Ovary (tissue), 9 donors: ENCODE results near the gene MAPK14. TPM values are rescaled to one million over a fixed set of nuclear protein-coding genes. Genes with fewer than 3 reads are reported as not detected.
A peak's percentile ranks its signal among the peaks of the same experiment; 100 is the strongest.

Source experiments
- DNase-seq, 5 donors: peaks; one replicate each; pipeline ENCODE4 v3.0.0-alpha.2; 2019 to 2020
- H3K27ac ChIP-seq, 2 donors: fragments of 200-600 bp; one replicate each; pipeline versions ENCODE4 v1.5.1 to v1.8.0; 2019 to 2022
- H3K27me3 ChIP-seq: fragments of 200-600 bp; one replicate; pipeline ENCODE4 v1.8.0; 2022
- H3K36me3 ChIP-seq: fragments of 200-600 bp; sonication (generic); one replicate; pipeline ENCODE4 v1.5.1; 2019
- H3K4me1 ChIP-seq: one replicate; pipeline ENCODE4 v1.8.1; 2013; ENCODE audit warnings: mild to moderate bottlenecking, moderate library complexity; ENCODE audit not compliant: insufficient read depth
- H3K4me3 ChIP-seq: fragments of 200-600 bp; sonication (generic); one replicate; pipeline ENCODE4 v1.5.1; 2017
- H3K9me3 ChIP-seq, 2 donors: fragments of 200-600 bp in 1 of 2; sonication (generic) in 1 of 2; one replicate each; pipeline versions ENCODE4 v1.5.1 to v1.8.1; 2013 to 2019; ENCODE audit warnings: mild to moderate bottlenecking in 1 of 2, moderate library complexity in 1 of 2
- EP300 ChIP-seq: sonication (generic); formaldehyde crosslinking; IDR thresholded peaks from one replicate; pipeline ENCODE4 v1.6.1; 2017; ENCODE audit warnings: antibody characterized with exemption
- POLR2A ChIP-seq: fragments of 450-650 bp; IDR thresholded peaks from one replicate; pipeline ENCODE4 v1.6.1; 2017; ENCODE audit warnings: antibody characterized with exemption, mild to moderate bottlenecking, moderate library complexity
- WGBS, 3 donors: extraction: QIAGEN DNeasy Blood & Tissue Kit in 1 of 3; methylation state at CpG; one replicate each; pipeline versions ENCODE4 v1.1.5 to v1.1.7; 2013 to 2017; 5-methylcytosine and 5-hydroxymethylcytosine counted together
- intact Hi-C, 4 donors: fragments of 100-400 bp; cut with DNase I; formaldehyde crosslinking; loops; one replicate each; pipeline versions ENCODE4 v1.11.0 to v1.15.1; 2022 to 2023
- polyA plus RNA-seq, 2 donors: library from polyadenylated mRNA; stranded (reverse); fragments of 200-250 nt in 1 of 2; fragments of 350-450 nt in 1 of 2; fragmentation: Illumina TruSeq in 1 of 2; extraction: RNeasy Lipid Tissue Mini Kit (QIAGEN cat#74804) in 1 of 2; gene quantifications; one replicate each; pipeline ENCODE4 v1.2.3, GENCODE V29; 2013 to 2014
- total RNA-seq, 7 donors: library from RNA; depleted of rRNA in 2 of 7; stranded (reverse); fragments of >200 nt in 2 of 7; fragmentation: NEBNext Ultra II Directional in 3 of 7; extraction: Animal tissue kit (Norgen Biotek cat#: 25700) in 3 of 7; gene quantifications; one replicate each; pipeline versions ENCODE4 v1.1.0 to v1.2.4, GENCODE V29; 2016 to 2023
- TF ChIP-seq, protein P1 (sequence below), 3 donors: fragments of 450-650 bp in 2 of 3; fragments of 200-600 bp in 1 of 3; IDR thresholded peaks; one replicate each; pipeline versions ENCODE4 v1.5.1 to v1.8.0; 2016 to 2022; ENCODE audit warnings: antibody characterized with exemption in 3 of 3, mild to moderate bottlenecking in 1 of 3
- donor health status: DM: no; HTN: no; CAD: no; lungs with moderate emphysema.
- donor health status: DM: no; HTN: no; CAD: no.
- donor health status: Bipolar disorder and iron deficiency.
- donor health status: DM: yes; HTN: yes; CAD: no.
- donor health status: DM: no; HTN: no; CAD: no.
- donor health status: DM: yes; HTN: yes; CAD: no.

MAPK14 gene
- total and polyA plus RNA-seq, 9 donors, result 18.6 to 58.8 (median 37.1) TPM

DNA sequence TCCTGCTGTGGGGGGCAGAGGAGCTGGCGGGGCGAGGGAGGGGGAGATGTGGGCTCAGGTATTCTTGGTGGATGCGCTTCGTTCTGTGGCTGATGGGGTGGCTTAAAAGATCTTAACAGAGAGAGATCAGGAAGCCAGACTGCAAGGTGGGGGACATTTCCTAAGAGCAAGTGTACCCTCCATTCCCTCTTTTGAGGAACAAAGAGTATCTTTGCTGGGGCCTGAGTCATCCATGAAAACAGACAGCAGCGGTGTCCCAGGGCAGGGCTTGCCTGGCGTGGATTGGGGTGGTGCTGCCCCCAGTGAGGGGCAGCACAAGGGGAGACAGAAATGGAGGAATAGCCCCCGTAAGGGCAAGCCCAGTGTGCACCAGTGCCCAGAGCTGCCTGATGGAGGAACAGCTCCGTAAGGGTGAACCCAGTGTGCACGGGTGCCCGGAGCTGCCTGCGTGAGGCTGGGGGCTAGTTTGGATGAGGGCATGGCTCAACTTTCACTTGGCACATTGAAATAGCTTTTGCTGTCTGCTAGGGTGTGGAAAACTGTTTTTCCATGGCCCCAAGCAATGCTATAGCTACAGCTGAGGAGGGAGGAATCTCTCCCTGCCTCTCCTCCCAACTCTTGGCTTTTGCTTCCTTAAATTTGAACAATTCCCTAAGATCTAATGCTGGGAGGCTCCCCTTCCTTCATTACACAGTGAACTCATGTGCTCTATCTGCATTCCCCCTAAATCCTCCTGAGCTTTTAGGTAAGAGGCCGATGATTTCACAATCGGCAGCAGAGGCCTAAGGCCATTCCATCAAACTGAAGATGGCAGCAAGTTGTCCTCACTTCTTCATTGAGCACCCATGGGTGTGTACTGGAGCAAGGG is 115.6 kb downstream of the MAPK14 start:
- 92 to 96% (median 94%) methylated on average over 13 of the region's 13 CpGs for WGBS, 3 donors
- H3K27me3 ChIP-seq, result no peaks in the 10 kb centered on the region
- H3K4me1 ChIP-seq, result no peaks in the 10 kb centered on the region
- TF ChIP-seq EP300 (no peak), POLR2A (no peak)
- TF ChIP-seq, protein P1, sequence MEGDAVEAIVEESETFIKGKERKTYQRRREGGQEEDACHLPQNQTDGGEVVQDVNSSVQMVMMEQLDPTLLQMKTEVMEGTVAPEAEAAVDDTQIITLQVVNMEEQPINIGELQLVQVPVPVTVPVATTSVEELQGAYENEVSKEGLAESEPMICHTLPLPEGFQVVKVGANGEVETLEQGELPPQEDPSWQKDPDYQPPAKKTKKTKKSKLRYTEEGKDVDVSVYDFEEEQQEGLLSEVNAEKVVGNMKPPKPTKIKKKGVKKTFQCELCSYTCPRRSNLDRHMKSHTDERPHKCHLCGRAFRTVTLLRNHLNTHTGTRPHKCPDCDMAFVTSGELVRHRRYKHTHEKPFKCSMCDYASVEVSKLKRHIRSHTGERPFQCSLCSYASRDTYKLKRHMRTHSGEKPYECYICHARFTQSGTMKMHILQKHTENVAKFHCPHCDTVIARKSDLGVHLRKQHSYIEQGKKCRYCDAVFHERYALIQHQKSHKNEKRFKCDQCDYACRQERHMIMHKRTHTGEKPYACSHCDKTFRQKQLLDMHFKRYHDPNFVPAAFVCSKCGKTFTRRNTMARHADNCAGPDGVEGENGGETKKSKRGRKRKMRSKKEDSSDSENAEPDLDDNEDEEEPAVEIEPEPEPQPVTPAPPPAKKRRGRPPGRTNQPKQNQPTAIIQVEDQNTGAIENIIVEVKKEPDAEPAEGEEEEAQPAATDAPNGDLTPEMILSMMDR (IDR thresholded peaks at IDR 0.05), result no peak
- no peak overlapping the region for H3K4me3 ChIP-seq
- H3K9me3 ChIP-seq, result no peaks in the 10 kb centered on the region
- intact Hi-C loops, result no loop called here
- no peak for DNase-seq
- no peak overlapping the region for H3K27ac ChIP-seq
- no peaks in the 10 kb centered on the region for H3K36me3 ChIP-seq

- TF ChIP-seq, protein P1 (IDR thresholded peaks at IDR 0.05), result no peak
- TF ChIP-seq POLR2A (no peak), EP300 (no peak)
- intact Hi-C loops, result no loop called here
- WGBS, 3 donors, result 82 to 94% (median 82%) methylated on average over 4 of the region's 4 CpGs
- Histone ChIP-seq H3K4me1 (no peaks in the 10 kb centered on the region), H3K27me3 (no peaks in the 10 kb centered on the region), H3K9me3 (no peaks in the 10 kb centered on the region), H3K36me3 (no peaks in the 10 kb centered on the region), H3K4me3 (no peak overlapping the region), H3K27ac (no peak overlapping the region)
- no peak for DNase-seq
Observed at GRCh38 chr6:36145495-36145894, 117.9 kb downstream of the MAPK14 start.

GRCh38 chr6:36147294-36147693 is 119.7 kb downstream of the MAPK14 start:
- no peaks in the 10 kb centered on the region for H3K4me1 ChIP-seq
- intact Hi-C loops, result no loop called here
- H3K36me3 ChIP-seq, result no peaks in the 10 kb centered on the region
- 88 to 91% (median 90%) methylated on average over 3 of the region's 3 CpGs for WGBS, 3 donors
- TF ChIP-seq EP300, result no peak
- TF ChIP-seq, protein P1 (IDR thresholded peaks at IDR 0.05), result no peak
- no peak for TF ChIP-seq POLR2A
- H3K27ac ChIP-seq, result no peak overlapping the region
- H3K27me3 ChIP-seq, result no peaks in the 10 kb centered on the region
- no peak overlapping the region for H3K4me3 ChIP-seq
- H3K9me3 ChIP-seq, result no peaks in the 10 kb centered on the region
- no peak for DNase-seq

GRCh38 chr6:36149476-36149875 is 121.9 kb downstream of the MAPK14 start:
- H3K27ac ChIP-seq, result peak overlapping the region in 1 of 2 donors; percentile 18

More at GRCh38 chr6:36149476-36149875, 121.9 kb downstream of the MAPK14 start:
- intact Hi-C loops, result no loop called here
- no peaks in the 10 kb centered on the region for H3K27me3 ChIP-seq
- DNase-seq, result peak in 1 of 5 donors; percentile 36
- no peaks in the 10 kb centered on the region for H3K9me3 ChIP-seq
- no peaks in the 10 kb centered on the region for H3K4me1 ChIP-seq
- no peak overlapping the region for H3K4me3 ChIP-seq
- TF ChIP-seq POLR2A (no peak), EP300 (no peak)
- TF ChIP-seq, protein P1 (IDR thresholded peaks at IDR 0.05), result no peak
- no peaks in the 10 kb centered on the region for H3K36me3 ChIP-seq
